MCF 10A (cell line): ENCODE data around the gene RBM14. TPM values are rescaled to one million over a fixed set of nuclear protein-coding genes. Genes with fewer than 3 reads are reported as not detected.
"Not testable (repeated sequence)": the region's sequence is repeated elsewhere in the genome, so short reads cannot be mapped to it uniquely, and the experiment has no call there.

ENCODE experiments used
- BruUV-seq: library from RNA; stranded (reverse); fragments of 400-500 nt; replicated peaks from 2 replicates; lab custom pipeline; 2021; lab: Mats Ljungman, UMichigan
- CTCF ChIA-PET: fragments of 300-600 bp; sonication (Branson Sonifier 250); formaldehyde crosslinking; extraction: SDS; loops from one replicate; lab custom pipeline; 2021; ENCODE audit warnings: antibody characterized with exemption, inconsistent platforms; lab: Yijun Ruan, JAX
- POLR2A ChIA-PET: fragments of 300-600, 350-650 bp; sonication (Branson Sonifier 250); formaldehyde crosslinking; extraction: SDS; loops from one replicate; lab custom pipeline; 2020; ENCODE audit warnings: antibody characterized with exemption, inconsistent platforms; lab: Yijun Ruan, JAX
- DNase-seq: peaks from one replicate; pipeline ENCODE4 v3.0.0-alpha.2; 2018; ENCODE audit not compliant: unreplicated experiment
- H3K27ac Mint-ChIP-seq: one replicate; pipeline ENCODE4 v1.8.0; 2022; ENCODE audit warnings: mild to moderate bottlenecking, low read depth, mixed read lengths; ENCODE audit not compliant: unreplicated experiment
- H3K27me3 Mint-ChIP-seq: one replicate; pipeline ENCODE4 v1.8.0; 2022; ENCODE audit warnings: mixed read lengths; ENCODE audit not compliant: insufficient read depth, unreplicated experiment
- H3K36me3 Mint-ChIP-seq: one replicate; pipeline ENCODE4 v1.8.0; 2022; ENCODE audit warnings: mild to moderate bottlenecking, moderate library complexity, mixed read lengths; ENCODE audit not compliant: insufficient read depth, unreplicated experiment
- H3K4me1 Mint-ChIP-seq: one replicate; pipeline ENCODE4 v1.8.0; 2022; ENCODE audit warnings: mixed read lengths; ENCODE audit not compliant: insufficient read depth, unreplicated experiment
- H3K4me3 Mint-ChIP-seq: one replicate; pipeline ENCODE4 v1.8.0; 2022; ENCODE audit warnings: mild to moderate bottlenecking, moderate library complexity, mixed read lengths; ENCODE audit not compliant: unreplicated experiment
- H3K9me3 Mint-ChIP-seq: one replicate; pipeline ENCODE4 v1.8.0; 2022; ENCODE audit warnings: mixed read lengths; ENCODE audit not compliant: unreplicated experiment
- intact Hi-C: fragments of 100-400 bp; cut with micrococcal nuclease; formaldehyde crosslinking; loops from 2 replicates; pipeline ENCODE4 v1.14.1; 2022
- total RNA-seq: library from RNA; stranded (reverse); gene quantifications from 2 replicates; pipeline ENCODE4 v1.2.3, GENCODE V29; 2022
- TF ChIP-seq, protein P1 (sequence below): fragments of 200-600 bp; IDR thresholded peaks from one replicate; pipeline ENCODE4 v1.8.0; 2022; ENCODE audit warnings: antibody characterized with exemption, mild to moderate bottlenecking; ENCODE audit not compliant: unreplicated experiment

The RBM14 gene
- total RNA-seq, 1 experiment from 2014 or later: 78.1 TPM

GRCh38 chr11:66638177-66639065, 22.0 kb downstream of the RBM14 start, which contains the start of gene RBM4:
TSS of gene RBM4 (plus strand) at chr11:66638703. CDS start at chr11:66639712, 1,009 bp downstream.
- no TSS peak for BruUV-seq
- no peaks in the 10 kb centered on the region for H3K9me3 Mint-ChIP-seq
- peak within 1 kb of the TSS; percentile 98 for H3K27ac Mint-ChIP-seq
- peak within 1 kb of the TSS; percentile 97 for H3K4me3 Mint-ChIP-seq
- POLR2A ChIA-PET: interaction anchor here (0.6 to 17.6 kb wide), 36 partner anchors 10 to 1099 kb away, joined by 3 to 420 read pairs (median 5); partner anchors contain the start of genes ACTN3, BRMS1, CCDC87 and CCS
- peaks cover 44% of the 10 kb centered on the region for H3K4me1 Mint-ChIP-seq
- no peaks in the 10 kb centered on the region for H3K27me3 Mint-ChIP-seq
- CTCF ChIA-PET: interaction anchor here (0.6 to 1.8 kb wide), 10 partner anchors 9 to 1362 kb away, joined by 3 to 5 read pairs (median 3); no protein-coding TSS in a partner anchor
- peak; percentile 100 for DNase-seq
- intact Hi-C loops: loop anchor here (1.0 kb wide), 1 partner anchor 128 kb away; the partner anchor contains the start of gene BBS1
- TF ChIP-seq, protein P1, sequence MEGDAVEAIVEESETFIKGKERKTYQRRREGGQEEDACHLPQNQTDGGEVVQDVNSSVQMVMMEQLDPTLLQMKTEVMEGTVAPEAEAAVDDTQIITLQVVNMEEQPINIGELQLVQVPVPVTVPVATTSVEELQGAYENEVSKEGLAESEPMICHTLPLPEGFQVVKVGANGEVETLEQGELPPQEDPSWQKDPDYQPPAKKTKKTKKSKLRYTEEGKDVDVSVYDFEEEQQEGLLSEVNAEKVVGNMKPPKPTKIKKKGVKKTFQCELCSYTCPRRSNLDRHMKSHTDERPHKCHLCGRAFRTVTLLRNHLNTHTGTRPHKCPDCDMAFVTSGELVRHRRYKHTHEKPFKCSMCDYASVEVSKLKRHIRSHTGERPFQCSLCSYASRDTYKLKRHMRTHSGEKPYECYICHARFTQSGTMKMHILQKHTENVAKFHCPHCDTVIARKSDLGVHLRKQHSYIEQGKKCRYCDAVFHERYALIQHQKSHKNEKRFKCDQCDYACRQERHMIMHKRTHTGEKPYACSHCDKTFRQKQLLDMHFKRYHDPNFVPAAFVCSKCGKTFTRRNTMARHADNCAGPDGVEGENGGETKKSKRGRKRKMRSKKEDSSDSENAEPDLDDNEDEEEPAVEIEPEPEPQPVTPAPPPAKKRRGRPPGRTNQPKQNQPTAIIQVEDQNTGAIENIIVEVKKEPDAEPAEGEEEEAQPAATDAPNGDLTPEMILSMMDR: no peak
- peaks cover 65% of the 10 kb centered on the region for H3K36me3 Mint-ChIP-seq

DNA sequence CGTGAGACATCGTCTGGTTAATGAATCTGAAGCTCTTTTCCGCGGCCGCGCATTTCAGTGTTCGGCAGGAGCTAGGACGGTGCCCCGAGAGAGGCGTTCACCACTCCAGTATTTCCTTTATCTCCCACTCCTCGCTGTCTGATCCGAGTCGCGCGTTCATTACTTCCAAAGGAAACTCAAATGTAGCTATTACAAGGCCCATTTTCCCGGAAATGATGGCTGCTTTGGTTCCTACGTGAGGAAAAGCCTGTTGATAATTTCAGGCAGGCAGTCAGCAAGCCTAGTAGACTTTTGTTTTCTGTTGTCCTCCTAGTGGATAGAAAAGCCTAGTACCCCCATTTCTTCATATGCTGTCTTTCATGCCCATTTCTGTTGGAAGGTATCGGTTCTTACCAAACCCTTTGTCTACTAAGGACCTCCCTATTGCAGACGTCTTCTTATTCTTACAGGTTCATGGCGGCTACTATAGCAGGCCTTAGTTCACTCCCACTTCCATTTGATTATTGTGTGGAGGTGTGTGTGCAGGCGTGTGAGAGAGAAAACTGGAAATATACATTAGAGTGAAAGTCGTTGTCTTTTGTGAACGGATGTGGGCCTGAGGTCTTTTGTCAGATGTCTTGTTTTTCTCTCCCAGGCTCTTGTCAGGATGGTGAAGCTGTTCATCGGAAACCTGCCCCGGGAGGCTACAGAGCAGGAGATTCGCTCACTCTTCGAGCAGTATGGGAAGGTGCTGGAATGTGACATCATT, 22.8 kb downstream of the RBM14 start:
- TF ChIP-seq, protein P1: no peak
- ChIA-PET CTCF (interaction anchor here (0.6 to 1.8 kb wide), 5 partner anchors 10 to 39 kb away, joined by 3 to 5 read pairs (median 3); no protein-coding TSS in a partner anchor), POLR2A (interaction anchor here (0.6 to 17.6 kb wide), 29 partner anchors 9 to 1100 kb away, joined by 3 to 420 read pairs (median 6); partner anchors contain the start of genes ACTN3, BRMS1, CCDC87 and CCS)
- Mint-ChIP-seq H3K27me3 (no peaks in the 10 kb centered on the region), H3K9me3 (no peaks in the 10 kb centered on the region), H3K36me3 (peaks cover 67% of the 10 kb centered on the region), H3K4me1 (peaks cover 44% of the 10 kb centered on the region), H3K27ac (peak overlapping the region; percentile 98), H3K4me3 (peak overlapping the region; percentile 97)
- intact Hi-C loops: no loop called here
- peak; percentile 40 for DNase-seq
- TSS peak; percentile 55 for BruUV-seq

DNA sequence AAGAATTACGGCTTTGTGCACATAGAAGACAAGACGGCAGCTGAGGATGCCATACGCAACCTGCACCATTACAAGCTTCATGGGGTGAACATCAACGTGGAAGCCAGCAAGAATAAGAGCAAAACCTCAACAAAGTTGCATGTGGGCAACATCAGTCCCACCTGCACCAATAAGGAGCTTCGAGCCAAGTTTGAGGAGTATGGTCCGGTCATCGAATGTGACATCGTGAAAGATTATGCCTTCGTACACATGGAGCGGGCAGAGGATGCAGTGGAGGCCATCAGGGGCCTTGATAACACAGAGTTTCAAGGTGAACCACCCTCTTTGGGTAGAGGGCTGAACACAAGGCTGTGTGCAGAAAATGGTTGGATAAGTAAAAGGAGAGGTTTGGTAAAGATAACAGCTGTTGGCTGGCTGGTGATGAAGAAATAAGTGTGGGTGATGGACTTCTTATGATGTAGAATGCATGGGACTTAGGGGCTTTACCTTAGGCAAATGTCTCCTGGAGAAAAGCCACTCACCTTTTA, 23.4 kb downstream of the RBM14 start:
- peaks cover 50% of the 10 kb centered on the region for H3K4me1 Mint-ChIP-seq
- H3K36me3 Mint-ChIP-seq: peaks cover 67% of the 10 kb centered on the region
- BruUV-seq, H3K9me3 Mint-ChIP-seq, DNase-seq, H3K27me3 Mint-ChIP-seq: not testable (repeated sequence)
- peak overlapping the region; percentile 97 for H3K4me3 Mint-ChIP-seq
- intact Hi-C loops: loop anchor here (5.0 kb wide), 1 partner anchor 63 kb away; no protein-coding TSS in a partner anchor
- peak overlapping the region; percentile 98 for H3K27ac Mint-ChIP-seq
- POLR2A ChIA-PET: interaction anchor here (0.7 to 17.6 kb wide), 14 partner anchors 9 to 295 kb away, joined by 3 to 420 read pairs (median 17); partner anchors contain the start of genes ACTN3, BRMS1, CTSF and DPP3
- CTCF ChIA-PET: interaction anchor here (1.0 to 1.8 kb wide), 3 partner anchors 11 to 39 kb away, joined by 3 to 5 read pairs (median 3); no protein-coding TSS in a partner anchor

- DNase-seq: no peak
- Mint-ChIP-seq H3K4me3 (peak overlapping the region; percentile 97), H3K27ac (peak overlapping the region; percentile 55), H3K4me1 (peaks cover 62% of the 10 kb centered on the region), H3K36me3 (peaks cover 86% of the 10 kb centered on the region), H3K27me3 (no peaks in the 10 kb centered on the region), H3K9me3 (no peaks in the 10 kb centered on the region)
- ChIA-PET CTCF (no interaction called here), POLR2A (interaction anchor here (1.0 to 17.6 kb wide), 2 partner anchors 13 to 22 kb away, joined by 5 to 420 read pairs; partner anchors contain the start of gene RBM14)
- no TSS peak for BruUV-seq
- intact Hi-C loops: loop anchor here (5.0 kb wide), 1 partner anchor 65 kb away; no protein-coding TSS in a partner anchor
- TF ChIP-seq, protein P1: no peak
Measured at GRCh38 chr11:66641834-66642233, 25.4 kb downstream of the RBM14 start.
